Ishikawa (cell line): ENCODE results near the gene NTSR1.

Experiments
- CEBPB ChIP-seq: IDR thresholded peaks from 2 replicates; pipeline ENCODE4 v1.6.1; 2012
- CREB1 ChIP-seq: IDR thresholded peaks from 2 replicates; pipeline ENCODE4 v1.6.1; 2012; ENCODE audit warnings: low read depth
- EGR1 ChIP-seq: IDR thresholded peaks from 2 replicates; pipeline ENCODE4 v1.6.1; 2012
- EP300 ChIP-seq: IDR thresholded peaks from 2 replicates; pipeline ENCODE4 v1.6.1; 2012; ENCODE audit warnings: borderline replicate concordance
- FOXM1 ChIP-seq: IDR thresholded peaks from 2 replicates; pipeline ENCODE4 v1.6.1; 2012; ENCODE audit warnings: low read depth, borderline replicate concordance
- NFIC ChIP-seq: IDR thresholded peaks from 2 replicates; pipeline ENCODE4 v1.6.1; 2012
- RAD21 ChIP-seq: IDR thresholded peaks from 2 replicates; pipeline ENCODE4 v1.6.1; 2012; ENCODE audit warnings: low read depth
- TAF1 ChIP-seq: IDR thresholded peaks from 2 replicates; pipeline ENCODE4 v1.6.1; 2012; ENCODE audit warnings: low read depth, mild to moderate bottlenecking
- TCF12 ChIP-seq: IDR thresholded peaks from 2 replicates; pipeline ENCODE4 v1.6.1; 2012; ENCODE audit warnings: low read depth
- TEAD4 ChIP-seq: IDR thresholded peaks from 2 replicates; pipeline ENCODE4 v1.6.1; 2012
- YY1 ChIP-seq: IDR thresholded peaks from 2 replicates; pipeline ENCODE4 v1.6.1; 2012; ENCODE audit warnings: low read depth
- ZBTB7A ChIP-seq: IDR thresholded peaks from 2 replicates; pipeline ENCODE4 v1.6.1; 2012; ENCODE audit warnings: low read depth
- TF ChIP-seq, protein P1 (sequence below): IDR thresholded peaks from 2 replicates; pipeline ENCODE4 v1.6.1; 2012
- TF ChIP-seq, protein P2 (sequence below): IDR thresholded peaks from 2 replicates; pipeline ENCODE4 v1.6.1; 2012
- TF ChIP-seq, protein P3 (sequence below): IDR thresholded peaks from 2 replicates; pipeline ENCODE4 v1.6.1; 2012; ENCODE audit warnings: low read depth, mild to moderate bottlenecking

NTSR1 gene

GRCh38 chr20:62708591-62709536 lies at the start of gene NTSR1:
Gene NTSR1 (plus strand): TSS chr20:62708836. CDS start chr20:62709208, 372 bp downstream.
- TF ChIP-seq EP300 = no peak
- TF ChIP-seq RAD21 = no peak
- TF ChIP-seq CREB1 = no peak
- no peak for TF ChIP-seq TAF1
- TF ChIP-seq, protein P1, sequence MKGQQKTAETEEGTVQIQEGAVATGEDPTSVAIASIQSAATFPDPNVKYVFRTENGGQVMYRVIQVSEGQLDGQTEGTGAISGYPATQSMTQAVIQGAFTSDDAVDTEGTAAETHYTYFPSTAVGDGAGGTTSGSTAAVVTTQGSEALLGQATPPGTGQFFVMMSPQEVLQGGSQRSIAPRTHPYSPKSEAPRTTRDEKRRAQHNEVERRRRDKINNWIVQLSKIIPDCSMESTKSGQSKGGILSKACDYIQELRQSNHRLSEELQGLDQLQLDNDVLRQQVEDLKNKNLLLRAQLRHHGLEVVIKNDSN = no peak
- TF ChIP-seq ZBTB7A = no peak
- TF ChIP-seq FOXM1 = no peak
- no peak for TF ChIP-seq CEBPB
- TF ChIP-seq NFIC = no peak
- no peak for TF ChIP-seq TEAD4
- TF ChIP-seq, protein P2, sequence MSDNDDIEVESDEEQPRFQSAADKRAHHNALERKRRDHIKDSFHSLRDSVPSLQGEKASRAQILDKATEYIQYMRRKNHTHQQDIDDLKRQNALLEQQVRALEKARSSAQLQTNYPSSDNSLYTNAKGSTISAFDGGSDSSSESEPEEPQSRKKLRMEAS = no peak
- TF ChIP-seq EGR1 = no peak
- TF ChIP-seq, protein P3, sequence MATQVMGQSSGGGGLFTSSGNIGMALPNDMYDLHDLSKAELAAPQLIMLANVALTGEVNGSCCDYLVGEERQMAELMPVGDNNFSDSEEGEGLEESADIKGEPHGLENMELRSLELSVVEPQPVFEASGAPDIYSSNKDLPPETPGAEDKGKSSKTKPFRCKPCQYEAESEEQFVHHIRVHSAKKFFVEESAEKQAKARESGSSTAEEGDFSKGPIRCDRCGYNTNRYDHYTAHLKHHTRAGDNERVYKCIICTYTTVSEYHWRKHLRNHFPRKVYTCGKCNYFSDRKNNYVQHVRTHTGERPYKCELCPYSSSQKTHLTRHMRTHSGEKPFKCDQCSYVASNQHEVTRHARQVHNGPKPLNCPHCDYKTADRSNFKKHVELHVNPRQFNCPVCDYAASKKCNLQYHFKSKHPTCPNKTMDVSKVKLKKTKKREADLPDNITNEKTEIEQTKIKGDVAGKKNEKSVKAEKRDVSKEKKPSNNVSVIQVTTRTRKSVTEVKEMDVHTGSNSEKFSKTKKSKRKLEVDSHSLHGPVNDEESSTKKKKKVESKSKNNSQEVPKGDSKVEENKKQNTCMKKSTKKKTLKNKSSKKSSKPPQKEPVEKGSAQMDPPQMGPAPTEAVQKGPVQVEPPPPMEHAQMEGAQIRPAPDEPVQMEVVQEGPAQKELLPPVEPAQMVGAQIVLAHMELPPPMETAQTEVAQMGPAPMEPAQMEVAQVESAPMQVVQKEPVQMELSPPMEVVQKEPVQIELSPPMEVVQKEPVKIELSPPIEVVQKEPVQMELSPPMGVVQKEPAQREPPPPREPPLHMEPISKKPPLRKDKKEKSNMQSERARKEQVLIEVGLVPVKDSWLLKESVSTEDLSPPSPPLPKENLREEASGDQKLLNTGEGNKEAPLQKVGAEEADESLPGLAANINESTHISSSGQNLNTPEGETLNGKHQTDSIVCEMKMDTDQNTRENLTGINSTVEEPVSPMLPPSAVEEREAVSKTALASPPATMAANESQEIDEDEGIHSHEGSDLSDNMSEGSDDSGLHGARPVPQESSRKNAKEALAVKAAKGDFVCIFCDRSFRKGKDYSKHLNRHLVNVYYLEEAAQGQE = no peak
- no peak for TF ChIP-seq TCF12
- no peak for TF ChIP-seq YY1

DNA sequence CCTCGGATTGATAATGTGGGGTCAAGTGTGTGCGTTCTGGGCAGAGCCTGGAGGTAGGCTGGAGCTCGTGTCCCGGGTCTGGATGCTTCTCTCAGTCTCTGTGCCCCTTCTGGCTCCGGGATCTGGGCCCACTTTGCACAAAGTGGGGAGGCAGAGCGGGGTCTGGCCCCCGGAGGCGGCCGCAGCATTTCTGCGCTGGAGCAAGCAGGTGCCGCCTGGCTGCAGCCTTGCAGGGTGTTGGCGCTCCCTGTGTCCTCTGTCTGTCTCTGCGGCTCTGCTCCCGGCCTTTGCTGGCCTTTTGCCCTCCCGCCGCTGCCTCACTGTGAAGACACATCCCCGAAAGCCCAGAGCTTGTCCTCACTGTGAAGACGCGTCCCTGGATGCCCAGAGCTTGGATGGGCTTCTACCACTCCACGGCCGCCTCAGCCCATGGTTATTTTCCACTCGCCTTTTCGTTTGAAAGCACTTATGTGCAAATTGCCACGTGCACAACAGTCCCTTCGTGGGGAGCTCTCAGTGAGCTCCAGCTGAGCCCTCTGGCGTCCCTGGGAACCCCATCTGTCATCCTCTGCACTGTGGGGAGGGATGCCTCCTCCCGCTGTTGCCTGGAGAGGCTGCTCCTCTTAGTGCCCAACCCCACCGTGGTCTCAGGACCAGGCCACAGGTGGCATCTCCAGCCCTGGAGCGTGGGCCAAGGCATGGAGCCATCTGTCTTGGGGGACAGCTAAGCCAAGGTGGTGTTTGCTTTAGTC lies 49.0 kb upstream of the NTSR1 start:
- TF ChIP-seq EGR1 (no peak), ZBTB7A (no peak), EP300 (no peak), TEAD4 (no peak), RAD21 (no peak), TCF12 (no peak), FOXM1 (no peak), CREB1 (no peak), TAF1 (no peak), CEBPB (no peak)
- TF ChIP-seq, protein P3 = no peak
- TF ChIP-seq, protein P2 = no peak
- TF ChIP-seq, protein P1 = no peak

- no peak for TF ChIP-seq ZBTB7A
- TF ChIP-seq RAD21 = no peak
- TF ChIP-seq, protein P1 = no peak
- TF ChIP-seq CEBPB = no peak
- no peak for TF ChIP-seq NFIC
- TF ChIP-seq YY1 = no peak
Measured at GRCh38 chr20:62660240-62660615, 48.4 kb upstream of the NTSR1 start.

GRCh38 chr20:62660768-62661167 lies 47.9 kb upstream of the NTSR1 start:
- no peak for TF ChIP-seq CEBPB
- TF ChIP-seq, protein P1 = no peak

DNA sequence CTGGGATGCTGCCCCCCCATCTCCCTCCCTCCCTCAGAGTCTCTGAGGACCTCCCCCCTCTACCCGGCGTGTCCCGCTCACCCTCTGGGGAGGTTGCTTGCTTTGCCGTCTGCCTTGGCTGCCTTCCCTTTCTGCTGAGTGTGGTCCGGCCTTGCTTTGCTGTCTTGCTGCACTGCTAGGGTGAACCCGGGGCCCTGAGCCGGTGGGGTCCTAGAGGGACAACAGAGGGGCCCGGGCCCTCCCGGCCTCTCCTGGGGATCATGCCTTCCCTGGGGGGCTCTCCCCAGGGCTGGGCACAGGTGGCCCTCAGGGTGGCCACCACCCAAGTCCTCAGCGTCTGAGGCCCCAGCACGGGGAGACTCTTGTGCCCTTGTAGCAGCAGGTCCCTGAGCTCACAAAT lies 47.0 kb upstream of the NTSR1 start:
- TF ChIP-seq, protein P3 = no peak
- TF ChIP-seq YY1 (no peak), EGR1 (no peak), FOXM1 (no peak), NFIC (no peak), TEAD4 (no peak), RAD21 (no peak), CREB1 (no peak), ZBTB7A (no peak), CEBPB (no peak), EP300 (no peak), TAF1 (no peak), TCF12 (no peak)
- TF ChIP-seq, protein P2 = no peak
- TF ChIP-seq, protein P1 = no peak
